ENCODE measurements around the gene PRAMEF1.

GRCh38 chr1:12773438-12773837, 17.8 kb upstream of the PRAMEF1 start, which contains the start of gene PRAMEF12:
- TF ChIP-seq CTCF (conservative IDR thresholded peaks at IDR 0.05; ENCODE audit: low read length) (no peak), EZH2phosphoT487 (IDR thresholded peaks at IDR 0.05; ENCODE audit: borderline replicate concordance) (no peak)

Measured in Loucy (cell line).